Measurements from ENCODE around the gene OR2W1. TPM values are rescaled to one million over a fixed set of nuclear protein-coding genes. Genes with fewer than 3 reads are reported as not detected.

OR2W1 gene, protein sequence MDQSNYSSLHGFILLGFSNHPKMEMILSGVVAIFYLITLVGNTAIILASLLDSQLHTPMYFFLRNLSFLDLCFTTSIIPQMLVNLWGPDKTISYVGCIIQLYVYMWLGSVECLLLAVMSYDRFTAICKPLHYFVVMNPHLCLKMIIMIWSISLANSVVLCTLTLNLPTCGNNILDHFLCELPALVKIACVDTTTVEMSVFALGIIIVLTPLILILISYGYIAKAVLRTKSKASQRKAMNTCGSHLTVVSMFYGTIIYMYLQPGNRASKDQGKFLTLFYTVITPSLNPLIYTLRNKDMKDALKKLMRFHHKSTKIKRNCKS
- not detected for total RNA-seq

DNA sequence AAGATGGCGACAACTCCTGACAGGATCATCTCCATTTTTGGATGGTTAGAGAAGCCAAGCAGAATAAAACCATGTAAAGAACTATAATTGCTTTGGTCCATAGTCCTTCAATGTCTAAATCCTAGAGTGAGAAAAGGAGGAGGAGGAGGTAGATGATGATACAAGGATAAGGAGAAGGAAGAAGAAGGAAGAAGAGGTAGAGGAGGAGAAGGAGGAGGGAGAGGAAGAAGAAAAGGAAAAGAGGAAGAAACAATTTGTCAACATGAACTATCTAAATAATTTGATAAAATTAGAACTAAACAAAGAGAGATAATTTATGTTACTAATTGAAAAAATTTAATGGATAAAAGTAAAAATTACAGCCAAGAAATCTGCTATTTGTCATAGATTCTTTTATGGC lies at the start of gene OR2W1:
Gene OR2W1 (minus strand): TSS at position 101 of the 400 bp plus-strand sequence. CDS start 0 bp downstream, at position 101.
- DNase-seq (ENCODE audit: low read depth in 2 of 3, low spot score in 2 of 3): no peak

DNA sequence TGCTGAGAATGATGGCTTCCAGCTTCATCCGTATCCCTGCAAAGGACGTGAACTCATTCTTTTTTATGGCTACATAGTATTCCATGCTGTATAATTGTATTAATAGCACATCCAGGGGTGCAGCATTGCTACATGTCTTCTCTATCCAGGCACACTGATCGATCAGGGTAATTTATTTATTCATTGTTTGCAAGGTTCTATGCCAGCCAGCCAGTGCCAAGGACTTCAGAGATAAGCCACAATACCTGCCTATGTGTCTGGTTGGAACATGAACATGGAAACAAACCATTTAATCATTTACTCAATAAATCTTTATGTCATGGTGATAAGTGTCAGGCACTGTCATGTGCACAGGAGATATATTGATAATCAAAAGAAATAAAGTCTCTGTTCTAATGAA lies 48.0 kb upstream of the OR2W1 start:
- DNase-seq (ENCODE audit: low read depth in 2 of 3, low spot score in 2 of 3): no peak

DNA sequence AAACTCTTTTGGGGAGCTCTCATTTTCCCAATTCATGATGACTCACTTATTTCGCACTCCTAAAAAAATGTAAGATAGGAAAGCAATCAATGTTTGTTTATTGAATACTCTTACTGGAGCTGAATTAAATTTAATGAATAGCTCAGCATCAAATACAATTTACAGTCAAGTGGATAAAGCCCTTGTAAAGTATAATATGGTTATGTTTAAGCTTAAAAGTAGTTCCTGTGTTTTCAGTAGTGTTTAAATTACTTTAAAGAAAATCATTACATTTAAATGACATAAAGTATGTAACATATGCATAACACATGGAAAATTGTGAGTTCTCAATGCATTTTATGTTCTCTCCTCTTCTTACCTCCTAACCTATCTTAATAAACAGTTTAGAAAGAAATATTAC lies 42.2 kb upstream of the OR2W1 start, which contains the start of gene OR2B3:
Gene OR2B3 (minus strand): TSS at position 101 of the 400 bp plus-strand sequence. CDS start 65 bp downstream, at position 36.
- DNase-seq (ENCODE audit: low read depth in 2 of 3, low spot score in 2 of 3): no peak

DNA sequence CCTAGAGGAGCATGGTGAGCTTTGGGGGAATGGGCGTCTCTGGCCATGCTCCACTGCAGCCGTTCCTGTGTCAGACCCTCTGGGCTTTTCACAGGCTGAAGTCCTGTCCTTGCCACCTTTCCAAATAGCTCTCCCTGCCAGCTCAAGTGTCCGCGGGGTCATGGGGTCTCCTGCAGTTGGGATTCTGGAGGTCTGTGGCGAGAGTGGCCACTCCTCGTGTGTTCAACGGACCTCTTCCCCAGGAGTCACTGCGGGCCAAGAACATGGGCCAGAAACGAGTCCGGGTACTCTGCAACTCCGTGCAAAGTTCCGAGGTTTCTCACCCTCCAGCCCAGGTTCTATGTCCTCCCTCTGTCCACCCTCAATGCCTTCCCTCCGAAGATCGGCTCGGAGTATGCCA lies 37.5 kb upstream of the OR2W1 start:
- DNase-seq (ENCODE audit: low read depth in 2 of 3, low spot score in 2 of 3): no peak

DNA sequence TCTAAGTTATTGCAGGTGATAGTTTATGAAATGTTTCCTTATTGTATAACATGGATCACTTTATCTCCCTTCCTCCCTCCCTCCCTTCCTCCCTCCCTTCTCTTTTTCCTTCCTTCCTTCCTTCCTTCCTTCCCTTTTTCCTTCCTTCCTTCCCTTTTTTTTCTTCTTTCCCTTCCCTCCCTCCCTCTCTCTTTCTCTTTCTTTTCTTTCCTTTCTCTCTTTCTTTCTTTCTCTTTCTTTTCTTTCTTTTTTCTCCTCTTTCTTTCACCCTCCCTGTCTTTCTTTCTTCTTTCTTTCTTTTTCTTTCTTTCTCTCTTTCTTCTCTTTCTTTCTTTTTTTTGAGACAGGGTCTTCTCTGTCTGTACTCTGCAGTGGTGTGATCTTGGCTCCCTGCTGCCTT lies 36.3 kb upstream of the OR2W1 start:
- DNase-seq (ENCODE audit: low read depth in 2 of 3, low spot score in 2 of 3): no peak

DNA sequence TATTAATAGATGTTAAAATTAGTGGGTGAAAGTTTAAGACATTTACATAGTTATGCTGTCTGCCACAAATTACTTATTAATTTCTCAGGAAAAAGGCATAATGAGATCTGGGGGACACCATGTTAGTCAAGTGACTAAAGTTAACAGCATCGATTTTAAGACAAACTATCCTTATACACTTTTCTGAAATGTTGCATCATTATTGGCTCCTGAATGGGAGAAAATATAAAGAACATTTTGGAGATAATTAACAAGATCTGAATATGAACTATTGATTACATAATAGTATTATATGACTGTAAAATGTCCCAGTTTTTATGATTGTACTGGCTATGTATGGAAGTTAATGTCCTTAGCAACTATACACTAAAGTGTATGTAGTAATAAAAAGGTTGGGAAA lies 34.2 kb upstream of the OR2W1 start:
- DNase-seq (ENCODE audit: low read depth in 2 of 3, low spot score in 2 of 3): no peak

DNA sequence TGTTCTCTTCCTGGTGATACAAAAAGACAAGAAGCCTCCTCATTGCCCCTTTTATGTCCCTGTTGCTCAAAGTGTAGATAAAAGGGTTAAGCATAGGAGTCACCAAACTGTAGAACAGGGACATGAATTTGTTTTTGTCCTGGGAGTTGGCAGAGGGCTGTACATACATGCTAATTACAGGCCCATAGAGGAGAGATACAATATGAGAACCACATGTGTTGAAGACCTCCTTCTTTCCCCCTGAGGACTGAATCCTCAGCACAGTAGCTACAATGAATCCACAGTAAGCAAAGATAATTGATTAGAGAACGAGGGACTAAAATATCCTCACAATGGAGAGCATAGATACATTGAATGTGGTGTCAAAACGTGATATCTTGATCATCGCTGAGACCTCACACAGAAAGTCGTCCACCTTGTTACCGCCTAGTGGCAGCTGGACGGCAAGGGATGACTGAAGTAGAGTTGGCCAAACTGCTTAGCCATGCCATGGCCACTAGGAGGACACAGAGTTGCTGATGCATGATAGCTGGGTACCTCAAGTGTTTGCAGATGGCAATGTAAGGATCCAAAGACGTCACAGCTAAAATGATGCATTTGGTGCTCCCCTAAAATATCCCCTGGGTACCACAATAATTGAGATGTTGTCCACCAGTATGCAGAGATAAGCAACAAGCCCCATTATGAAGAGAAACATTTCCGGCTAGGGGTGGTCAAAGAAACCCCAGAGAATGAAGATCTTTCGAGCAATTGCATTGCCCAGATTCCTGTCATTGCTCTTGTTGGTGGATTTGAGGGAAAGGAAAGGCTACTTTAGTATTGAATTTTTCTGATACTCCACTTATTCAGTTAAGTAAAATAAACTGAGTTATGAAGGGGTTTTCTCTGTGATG lies 27.1 kb upstream of the OR2W1 start:
- DNase-seq (ENCODE audit: low read depth in 2 of 3, low spot score in 2 of 3): peak in 2 of 3 donors; percentile 12 to 44

DNA sequence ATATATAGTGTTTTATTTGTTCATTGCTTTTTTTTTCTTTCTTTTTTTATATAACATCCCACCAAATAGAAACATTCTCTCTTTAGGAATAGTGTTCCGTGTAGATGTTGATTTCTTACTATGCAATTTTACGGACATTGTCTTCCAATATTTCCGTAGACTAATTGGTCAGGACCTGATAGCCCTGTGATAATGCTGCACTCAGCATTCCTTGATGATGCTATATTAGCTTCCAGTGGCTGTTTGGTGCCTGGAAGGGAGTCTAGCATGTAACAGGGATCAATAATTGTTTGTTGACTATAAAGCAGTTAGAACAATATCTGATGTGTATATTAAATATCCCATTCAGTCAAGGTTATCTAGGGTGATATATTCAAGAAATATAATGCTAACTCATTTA lies 6.7 kb upstream of the OR2W1 start:
- no peak for DNase-seq (ENCODE audit: low read depth in 2 of 3, low spot score in 2 of 3)

DNA sequence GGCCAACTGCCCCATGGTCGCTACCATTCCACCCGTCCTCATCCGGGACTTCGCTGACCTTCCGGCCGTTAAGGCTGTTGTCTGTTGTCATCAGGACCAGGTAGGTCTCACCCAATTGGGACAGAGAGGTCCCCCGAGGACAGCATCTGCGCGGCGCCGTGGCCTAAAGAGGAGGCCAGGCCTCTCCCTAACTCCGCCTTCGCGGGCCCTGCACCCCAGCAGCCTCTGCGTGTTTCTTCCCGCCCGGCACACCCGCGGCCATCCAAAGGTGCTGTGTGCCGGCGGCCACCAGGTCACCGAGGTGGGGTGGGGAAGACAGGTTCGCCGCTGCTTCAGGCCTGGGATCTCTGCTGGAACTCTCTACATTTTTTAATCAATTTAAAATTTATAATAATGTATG lies 9.0 kb downstream of the OR2W1 start:
- no peak for DNase-seq (ENCODE audit: low read depth in 2 of 3, low spot score in 2 of 3)

DNA sequence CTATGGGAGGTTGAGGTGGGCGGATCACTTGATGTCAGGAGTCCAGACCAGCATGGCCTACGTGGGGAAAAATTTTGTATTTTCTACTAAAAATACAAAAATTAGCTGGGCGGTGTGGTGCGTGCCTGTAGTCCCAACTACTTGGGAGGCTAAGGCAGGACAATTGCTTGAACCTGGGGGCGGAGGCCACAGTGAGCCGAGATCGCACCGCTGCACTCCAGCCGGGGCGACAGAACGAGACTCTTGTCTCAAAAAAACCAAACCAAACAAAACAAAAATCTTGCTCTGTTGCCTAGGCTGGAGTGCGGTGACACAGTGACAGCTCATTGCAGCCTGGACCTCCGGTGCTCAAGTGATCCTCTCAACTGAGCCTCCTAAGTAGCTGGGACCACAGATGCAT lies 16.2 kb downstream of the OR2W1 start:
- no peak for DNase-seq (ENCODE audit: low read depth in 2 of 3, low spot score in 2 of 3)

DNA sequence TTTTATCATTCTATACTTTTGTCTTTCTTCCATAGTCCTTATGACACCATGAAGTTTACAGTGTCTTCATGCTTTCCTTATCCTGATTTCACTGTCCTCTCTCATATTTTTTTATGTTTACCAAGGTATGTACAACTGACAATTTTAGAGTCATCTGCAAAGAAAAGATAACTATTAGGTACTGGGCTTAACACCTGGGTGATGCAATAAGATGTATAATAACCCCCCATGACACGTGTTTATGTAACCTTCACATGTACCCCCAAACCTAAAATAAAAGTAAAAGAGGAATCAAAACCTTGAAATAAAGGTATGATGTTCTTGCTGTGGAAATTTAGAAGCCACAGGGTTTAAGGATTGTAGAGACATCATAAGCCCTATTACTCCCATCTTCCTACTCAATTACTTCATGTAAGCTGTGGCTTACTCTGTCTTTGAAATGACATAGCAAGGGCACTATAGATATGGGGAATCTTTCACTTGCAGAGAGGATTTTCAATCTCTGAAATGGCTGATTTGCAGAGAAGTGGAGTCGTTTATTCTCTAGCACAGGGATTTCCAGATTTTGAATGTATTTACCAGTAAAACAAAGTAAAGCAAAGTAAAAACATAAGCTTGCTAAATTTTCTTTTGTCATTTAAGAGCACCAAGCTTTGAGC lies 18.9 kb downstream of the OR2W1 start:
- DNase-seq (ENCODE audit: low read depth in 2 of 3, low spot score in 2 of 3): no peak

DNA sequence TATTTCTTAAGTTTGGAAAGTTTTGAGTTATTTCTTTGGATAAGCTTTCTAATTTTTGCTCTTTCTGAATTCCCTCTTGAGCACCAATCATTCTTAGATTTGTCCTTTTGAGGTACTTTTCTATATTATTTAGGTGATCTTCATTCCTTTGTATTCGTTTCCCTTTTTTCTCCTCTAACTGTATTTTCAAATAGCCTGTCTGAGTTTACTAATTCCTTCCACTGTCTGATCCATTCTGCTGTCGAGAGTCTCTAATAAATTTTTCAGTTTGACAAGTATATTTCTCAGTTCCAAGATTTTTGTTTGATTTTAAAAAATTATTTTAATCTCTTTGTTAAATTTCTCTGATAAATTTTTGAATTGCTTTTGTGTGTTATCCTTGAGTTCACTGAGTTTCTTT lies 23.5 kb downstream of the OR2W1 start:
- no peak for DNase-seq (ENCODE audit: low read depth in 2 of 3, low spot score in 2 of 3)

DNA sequence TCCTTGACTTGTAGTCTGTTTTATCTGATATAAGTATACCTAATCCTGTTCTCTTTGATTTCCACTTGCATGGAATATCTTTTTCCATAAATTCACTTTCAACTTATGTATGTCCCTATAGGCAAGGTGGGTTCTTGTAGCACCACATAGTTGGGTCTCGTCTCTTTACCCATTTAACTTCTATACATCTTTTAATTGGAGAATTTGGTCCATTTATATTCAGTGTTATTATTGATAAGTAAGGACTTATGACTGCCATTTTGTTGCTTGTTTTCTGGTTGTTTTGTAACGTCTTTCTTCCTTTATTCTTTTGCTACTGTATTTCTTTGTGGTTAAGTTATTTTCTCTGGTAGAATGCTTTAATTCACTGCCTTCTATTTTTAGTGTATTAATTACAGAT lies 25.3 kb downstream of the OR2W1 start:
- DNase-seq (ENCODE audit: low read depth in 2 of 3, low spot score in 2 of 3): no peak

DNA sequence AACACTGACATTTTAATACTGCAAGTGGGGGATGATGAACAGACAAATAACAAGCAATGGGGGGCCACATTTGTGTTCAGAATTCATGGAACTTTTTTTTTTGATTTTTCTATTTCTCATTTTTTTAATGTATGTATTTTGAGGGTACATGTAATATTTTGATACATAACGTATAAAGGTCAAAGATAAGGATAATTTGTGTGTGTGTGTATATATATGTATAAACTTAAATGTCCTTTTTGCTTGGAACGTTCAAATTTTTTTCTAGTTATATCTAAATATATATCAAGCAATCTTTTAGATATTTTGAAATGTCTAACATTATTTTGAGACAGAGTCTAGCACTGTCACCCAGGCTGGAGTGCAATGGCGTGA lies 27.6 kb downstream of the OR2W1 start:
- no peak for DNase-seq (ENCODE audit: low read depth in 2 of 3, low spot score in 2 of 3)

DNA sequence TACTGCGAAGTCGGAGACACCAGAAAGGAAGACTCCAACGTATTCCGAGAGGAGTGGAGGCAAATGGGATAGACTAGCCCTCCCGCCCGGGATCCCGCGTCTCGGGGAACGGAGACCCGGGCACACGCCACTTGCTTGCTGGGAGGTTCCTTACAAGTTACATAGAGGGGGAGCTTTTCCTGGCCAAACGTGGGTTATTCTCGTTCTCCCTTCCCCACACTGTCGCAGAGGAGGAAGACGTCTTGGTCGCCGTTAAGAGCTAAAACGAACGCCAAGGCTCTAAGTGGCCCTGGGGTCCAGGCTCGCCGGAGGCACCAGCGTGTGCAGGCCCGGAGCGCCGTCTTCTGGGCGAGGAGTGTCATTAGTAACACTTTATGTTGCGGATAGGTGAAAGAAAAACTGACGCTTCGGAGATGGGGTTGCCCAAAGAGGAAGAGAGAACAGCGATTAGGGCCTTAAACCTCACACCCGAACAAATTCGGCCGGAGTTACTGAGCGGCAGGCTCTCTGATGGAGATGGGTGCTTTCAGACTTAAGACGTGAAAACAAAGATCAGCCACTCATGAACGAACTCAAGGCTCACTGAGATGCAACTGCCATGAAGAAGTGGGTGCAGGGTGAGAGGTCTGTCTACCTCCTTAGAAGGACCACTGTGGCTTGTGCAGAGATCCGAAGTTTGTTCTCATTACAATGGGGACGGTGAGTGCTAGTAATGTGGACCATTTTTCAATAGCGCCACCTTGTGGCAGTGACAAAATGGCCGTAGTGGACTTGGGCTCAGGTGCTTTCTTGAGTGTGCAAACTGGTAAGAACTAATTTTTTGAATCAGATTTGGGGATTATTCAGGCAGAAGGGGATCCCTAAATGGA lies 28.2 kb downstream of the OR2W1 start:
- peak; percentile 71 to 88 (median 84) for DNase-seq (ENCODE audit: low read depth in 2 of 3, low spot score in 2 of 3)

DNA sequence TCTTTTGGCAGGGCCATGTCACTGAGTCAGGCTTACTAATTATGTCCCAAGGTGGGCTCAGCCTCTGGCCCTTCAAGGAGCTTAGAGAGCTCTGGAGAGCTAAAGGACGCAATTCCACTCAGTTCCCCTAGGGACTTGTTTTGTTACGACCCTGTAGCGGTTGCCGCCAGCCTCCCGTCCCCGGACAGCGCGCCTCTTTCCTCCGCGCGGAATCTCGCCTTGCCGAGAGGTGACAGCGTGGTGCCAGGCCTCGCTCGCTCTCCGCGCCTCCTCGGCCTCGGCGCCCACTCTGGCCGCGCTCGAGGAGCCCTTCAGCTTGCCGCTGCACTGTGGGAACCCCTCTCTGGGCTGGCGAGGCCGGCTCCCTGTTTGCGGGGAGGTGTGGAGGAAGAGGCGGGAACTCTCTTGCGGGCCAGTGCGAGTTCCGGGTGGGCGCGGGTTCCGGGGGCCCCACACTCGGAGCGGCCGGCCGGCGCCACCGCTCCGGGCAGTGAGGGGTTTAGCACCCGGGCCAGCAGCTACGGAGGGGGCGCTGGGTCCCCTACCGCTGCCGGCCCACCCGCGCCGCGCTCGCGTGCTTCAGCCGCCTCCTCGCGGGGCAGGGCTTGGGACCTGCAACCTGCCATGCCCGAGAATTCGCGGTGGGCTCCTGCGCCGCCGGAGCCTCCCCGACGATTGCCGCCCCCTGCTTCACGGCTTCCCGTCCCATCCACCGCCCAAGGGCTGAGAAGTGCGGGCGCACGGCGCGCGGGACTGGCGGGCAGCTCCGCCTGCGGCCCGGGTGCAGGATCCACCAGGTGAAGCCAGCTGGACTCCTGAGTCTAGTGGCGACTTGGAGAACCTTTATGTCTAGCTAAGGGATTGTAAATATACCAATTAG lies 30.0 kb downstream of the OR2W1 start:
- DNase-seq (ENCODE audit: low read depth in 2 of 3, low spot score in 2 of 3): peak in 2 of 3 donors; percentile 11 to 26

DNA sequence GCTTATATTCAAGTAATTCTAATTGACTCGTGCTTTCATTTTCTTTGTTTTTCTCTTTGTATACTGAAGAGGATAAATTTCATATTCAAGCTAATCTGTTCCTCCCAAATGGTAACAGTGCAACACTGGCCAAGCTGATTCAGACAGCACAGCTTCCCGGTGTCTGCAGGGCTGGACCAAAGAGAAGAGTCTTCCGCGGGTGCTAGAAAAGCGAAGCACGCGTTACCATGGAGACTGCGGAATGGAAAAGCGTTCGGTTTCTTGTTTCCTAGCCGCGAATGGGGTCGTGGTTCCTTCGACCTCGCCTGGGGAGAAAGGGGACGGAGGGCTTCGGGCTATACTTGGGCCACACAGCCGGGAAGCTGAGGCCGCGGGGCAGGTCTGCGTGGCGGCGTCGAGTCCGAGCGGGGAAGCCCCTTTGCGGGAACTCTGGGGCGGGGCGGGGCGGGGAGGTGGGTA lies 33.7 kb downstream of the OR2W1 start:
- peak in 2 of 3 donors; percentile 69 to 73 for DNase-seq (ENCODE audit: low read depth in 2 of 3, low spot score in 2 of 3)

DNA sequence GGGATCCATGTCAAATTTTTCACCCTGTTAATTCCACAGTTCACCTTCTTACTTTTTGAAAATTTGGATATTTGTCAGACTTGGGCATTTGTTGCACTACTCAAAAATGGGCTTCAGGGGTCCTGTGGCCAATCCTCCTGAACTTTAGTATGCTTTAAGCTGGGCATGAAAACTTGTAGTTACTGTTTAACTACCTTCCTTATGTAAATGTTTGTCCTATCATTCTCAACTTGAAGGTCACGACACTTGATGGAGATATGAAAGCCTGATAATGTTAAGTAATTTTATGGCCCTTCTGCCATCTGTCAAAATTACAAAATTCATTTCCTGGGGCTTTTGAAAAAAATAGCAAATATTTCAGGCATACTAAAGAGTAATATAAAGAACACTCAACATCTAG lies 35.6 kb downstream of the OR2W1 start:
- no peak for DNase-seq (ENCODE audit: low read depth in 2 of 3, low spot score in 2 of 3)

DNA sequence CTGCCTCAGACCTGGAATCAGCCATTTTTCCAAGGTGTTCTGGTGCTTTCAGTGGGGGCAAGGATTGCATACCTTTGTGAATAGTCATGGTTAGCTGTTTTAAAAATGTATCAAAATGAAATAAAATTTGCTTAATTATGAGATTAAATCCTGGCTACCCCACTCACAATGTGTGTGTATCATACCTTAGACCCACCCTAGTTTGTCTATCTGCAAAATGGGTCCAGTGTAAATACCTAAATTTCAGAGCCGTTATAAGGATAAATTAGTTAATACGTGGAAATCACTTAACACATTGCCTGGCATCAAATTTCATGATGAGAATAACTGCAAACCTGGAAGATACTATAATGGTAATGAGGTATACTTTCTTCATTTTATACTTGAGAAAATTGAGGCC lies 36.9 kb downstream of the OR2W1 start:
- no peak for DNase-seq (ENCODE audit: low read depth in 2 of 3, low spot score in 2 of 3)

Data from hematopoietic multipotent progenitor cell (in vitro differentiated cells).